ENCODE results near the gene TNPO2.

Gene TNPO2

DNA sequence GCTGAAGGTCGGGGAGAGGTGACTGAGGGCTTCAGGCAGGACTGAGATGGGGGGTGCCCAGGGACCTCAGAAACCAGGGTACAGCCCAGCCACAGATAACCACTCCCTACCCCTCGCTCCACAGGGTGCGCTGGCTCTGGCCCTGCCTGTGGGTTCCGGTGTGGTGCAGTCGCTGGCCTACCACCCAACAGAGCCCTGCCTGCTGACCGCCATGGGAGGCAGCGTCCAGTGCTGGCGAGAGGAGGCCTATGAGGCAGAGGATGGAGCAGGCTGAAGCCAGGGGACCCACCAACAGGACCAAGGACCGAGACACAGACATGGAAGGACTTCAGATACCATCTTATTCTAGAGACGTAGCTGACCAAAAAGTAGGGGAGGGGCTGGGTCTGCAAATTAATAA lies 48.3 kb downstream of the TNPO2 start:
- DNase-seq (ENCODE audit: low spot score), result no peak

DNA sequence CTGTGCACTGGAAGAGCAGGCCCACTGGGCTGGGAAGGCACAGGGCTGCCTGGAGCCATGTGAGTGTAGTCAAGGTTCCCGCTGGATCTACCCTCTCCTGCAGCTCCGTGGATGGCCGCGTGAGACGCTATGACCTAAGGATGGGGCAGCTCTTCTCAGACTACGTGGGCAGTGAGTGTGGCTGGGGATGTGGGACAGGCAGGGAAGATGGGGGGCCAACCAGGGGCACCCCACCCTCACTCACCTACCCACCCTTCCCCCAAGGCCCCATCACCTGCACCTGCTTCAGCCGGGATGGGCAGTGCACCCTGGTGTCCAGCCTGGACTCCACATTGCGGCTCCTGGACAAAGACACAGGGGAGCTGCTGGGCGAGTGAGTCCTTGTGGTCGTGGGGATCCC lies 51.0 kb downstream of the TNPO2 start:
- DNase-seq (ENCODE audit: low spot score), result no peak

- no peak for DNase-seq (ENCODE audit: low spot score)
Observed at GRCh38 chr19:12670159-12670928, 53.4 kb downstream of the TNPO2 start.

DNA sequence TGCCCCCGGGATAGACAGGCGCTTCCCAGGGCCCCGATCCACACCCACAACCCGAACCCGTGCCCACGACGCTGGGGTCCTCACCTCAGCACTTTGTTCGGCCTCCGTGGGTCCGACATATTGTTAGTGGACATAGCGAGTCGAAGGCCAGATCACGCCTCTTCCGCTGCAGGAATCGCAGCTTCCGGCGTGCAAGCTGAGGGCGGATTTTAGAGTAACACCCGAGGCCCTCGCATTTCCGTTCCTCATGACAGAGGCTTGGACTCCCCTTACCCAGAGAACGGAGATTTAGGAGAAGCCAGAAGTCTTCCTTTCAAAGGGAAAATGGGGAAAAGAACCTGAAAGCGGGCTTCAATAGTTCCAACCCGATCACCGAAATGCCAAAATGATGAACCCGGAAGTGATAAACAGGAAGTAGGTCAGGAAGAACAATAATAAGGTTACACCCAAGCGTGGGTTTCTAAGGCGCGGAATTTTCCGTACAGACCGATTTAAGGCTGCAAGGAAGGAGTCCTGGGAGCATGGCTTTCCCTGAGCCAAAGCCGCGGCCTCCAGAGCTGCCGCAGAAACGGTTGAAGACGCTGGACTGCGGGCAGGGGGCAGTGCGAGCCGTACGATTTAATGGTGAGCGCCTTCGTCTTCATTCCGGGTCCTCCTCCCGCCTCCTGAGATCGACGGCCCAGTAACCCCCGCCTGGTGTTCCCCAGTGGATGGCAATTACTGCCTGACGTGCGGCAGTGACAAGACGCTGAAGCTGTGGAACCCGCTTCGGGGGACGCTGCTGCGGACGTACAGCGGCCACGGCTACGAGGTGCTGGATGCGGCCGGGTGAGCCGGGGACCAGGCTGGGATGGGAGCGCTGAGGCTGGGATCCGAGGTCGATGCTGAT lies 54.2 kb downstream of the TNPO2 start:
- DNase-seq (ENCODE audit: low spot score), result peak; percentile 86

DNA sequence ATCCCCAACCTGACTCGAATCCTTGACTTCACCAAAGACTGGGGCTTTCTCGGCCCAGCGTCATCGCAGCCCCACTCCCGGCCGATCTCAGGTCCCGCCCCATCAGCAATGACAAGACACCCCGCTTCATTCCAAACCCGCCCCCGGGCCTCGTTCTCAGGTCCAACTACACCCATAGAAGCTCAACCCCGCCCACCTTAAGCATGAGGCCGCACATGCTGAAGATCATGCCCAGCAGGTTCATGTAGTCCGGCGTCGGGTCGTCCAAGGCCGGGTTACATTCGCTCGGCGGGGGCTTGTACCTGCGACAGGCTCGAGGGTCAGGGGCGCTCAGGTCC lies 54.8 kb downstream of the TNPO2 start:
- peak; percentile 78 for DNase-seq (ENCODE audit: low spot score)

DNA sequence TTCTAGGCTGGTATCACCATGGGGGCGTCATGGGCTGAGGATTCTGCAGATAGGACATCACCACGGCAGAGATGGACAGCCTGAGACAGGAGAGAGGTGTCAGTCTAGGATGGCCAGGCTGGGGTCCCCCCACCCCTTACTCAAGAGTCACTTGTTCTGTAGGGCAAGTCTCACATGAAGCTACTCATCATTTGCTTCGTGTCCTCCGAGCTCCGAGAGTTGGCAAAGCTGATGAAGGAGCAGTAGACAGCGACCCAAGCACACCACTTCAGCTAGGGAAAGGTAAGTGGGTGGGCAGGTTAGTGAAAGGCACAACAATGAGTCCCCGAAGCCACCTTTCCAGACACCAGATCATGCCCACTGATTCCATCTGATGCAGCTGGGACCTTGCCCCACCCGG lies 55.4 kb downstream of the TNPO2 start:
- no peak for DNase-seq (ENCODE audit: low spot score)

DNA sequence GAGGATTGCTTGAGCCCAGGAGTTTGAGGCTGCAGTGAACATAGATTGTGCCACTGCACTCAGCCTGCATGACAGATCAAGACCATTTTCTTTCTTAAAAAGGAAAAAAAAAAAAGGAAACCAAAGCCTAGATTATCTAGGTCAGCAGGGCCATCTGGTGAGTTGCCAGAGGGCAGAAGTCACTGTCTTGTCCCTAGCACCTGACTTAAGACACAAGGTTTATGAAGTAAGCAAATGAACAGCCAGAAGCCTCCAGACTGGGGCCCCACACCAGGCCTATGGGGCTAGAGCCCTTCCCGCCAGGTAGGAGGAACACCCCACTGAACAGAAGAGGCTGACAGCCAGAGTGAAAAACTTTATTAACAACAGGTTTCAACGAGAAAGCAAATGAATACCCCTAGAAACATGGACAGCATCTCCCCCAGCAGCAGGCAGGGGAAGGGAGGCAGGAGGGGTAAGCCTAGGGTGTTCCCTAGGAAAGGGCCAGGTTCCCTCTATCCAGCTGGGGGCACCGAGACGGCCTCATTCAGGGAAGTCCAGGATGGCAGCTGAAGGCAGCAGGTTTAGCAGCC lies 55.9 kb downstream of the TNPO2 start:
- DNase-seq (ENCODE audit: low spot score), result no peak

DNA sequence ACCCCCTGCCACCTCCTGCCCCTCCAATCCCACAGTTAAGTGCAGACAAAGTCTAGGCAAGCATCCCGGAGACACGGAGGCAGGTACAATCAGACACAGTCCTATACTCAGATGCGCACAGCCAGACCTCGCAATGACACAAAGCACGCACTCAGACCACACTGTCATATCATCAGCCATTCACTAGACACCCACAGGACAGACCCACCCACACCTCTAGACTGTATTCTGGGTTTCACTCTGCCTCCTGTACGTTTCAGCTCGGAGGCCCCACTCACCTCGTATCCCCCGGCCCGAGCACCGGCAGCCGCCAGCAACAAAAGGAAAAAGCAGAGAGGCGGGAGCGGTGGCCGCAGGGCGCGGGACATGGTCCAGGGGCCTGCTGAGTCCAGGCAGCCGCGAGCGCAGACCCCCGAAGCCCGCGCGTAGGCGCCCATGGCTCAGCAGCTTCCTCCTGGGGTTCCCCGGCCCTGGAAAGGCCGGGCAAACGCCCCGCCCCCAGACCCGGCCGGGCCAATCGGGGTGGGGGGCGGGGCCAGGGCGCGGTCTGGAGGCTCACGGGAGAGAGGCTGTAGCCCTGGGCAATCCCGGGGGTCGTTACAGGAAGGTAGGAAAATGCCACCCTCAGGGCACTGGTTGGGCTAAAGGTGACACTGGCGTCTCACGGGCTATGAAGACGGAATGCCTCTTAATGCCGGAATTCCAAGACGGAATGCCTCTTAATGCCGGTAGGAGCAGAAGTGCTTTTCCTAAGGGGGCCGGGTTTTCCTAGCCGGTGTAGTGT lies 57.3 kb downstream of the TNPO2 start, which contains the start of the genes MAN2B1 and WDR83:
Gene MAN2B1 (minus strand): TSS at position 478 of the 784 bp plus-strand sequence. CDS start 41 bp downstream, at position 437.
Gene WDR83 (plus strand): TSS at position 543 of the 784 bp plus-strand sequence. CDS start 2,984 bp downstream, outside the sequence.
- DNase-seq (ENCODE audit: low spot score), result peak; percentile 96

GRCh38 chr19:12665671-12666264 lies 58.0 kb downstream of the TNPO2 start:
- DNase-seq (ENCODE audit: low spot score), result no peak

GRCh38 chr19:12665281-12665573 lies 58.5 kb downstream of the TNPO2 start:
- no peak for DNase-seq (ENCODE audit: low spot score)

GRCh38 chr19:12664406-12665280 lies 59.1 kb downstream of the TNPO2 start:
- DNase-seq (ENCODE audit: low spot score), result peak; percentile 46

GRCh38 chr19:12660980-12661379 lies 62.8 kb downstream of the TNPO2 start:
- DNase-seq (ENCODE audit: low spot score), result no peak

- no peak for DNase-seq (ENCODE audit: low spot score)
Observed at GRCh38 chr19:12657966-12658365, 65.8 kb downstream of the TNPO2 start.

DNA sequence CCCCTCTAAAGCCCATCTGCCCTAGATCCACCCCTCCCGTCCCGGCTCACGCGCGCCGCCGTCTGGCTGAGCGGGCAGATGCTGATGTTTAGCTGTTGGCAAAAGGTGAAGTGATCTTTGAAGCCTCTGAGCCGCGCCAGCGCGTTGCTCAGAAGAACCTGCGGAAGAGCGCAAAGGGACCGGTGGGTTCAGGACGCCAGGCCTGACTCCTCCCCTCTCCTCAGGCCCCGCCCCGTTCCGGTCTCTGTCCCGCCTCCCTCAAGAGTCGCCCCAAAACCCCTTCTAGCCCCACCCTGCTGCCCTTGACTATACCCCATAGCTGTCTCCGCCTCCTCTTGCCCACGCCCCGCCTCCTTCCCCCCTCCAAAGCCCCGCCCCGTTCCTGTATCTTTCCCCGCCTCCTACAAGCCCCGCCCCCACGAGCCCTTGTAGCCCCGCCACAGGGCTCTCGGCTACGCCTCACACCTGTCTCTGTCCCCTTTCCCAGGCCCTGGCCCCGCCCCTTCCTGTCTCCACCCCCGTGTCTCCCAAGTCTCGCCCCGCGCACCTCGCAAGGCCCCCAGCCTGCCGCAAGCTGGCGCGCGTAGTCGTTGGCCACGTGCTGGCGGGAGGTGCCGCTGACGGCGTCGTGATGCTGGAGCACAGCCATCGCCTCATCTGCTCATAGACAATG lies 66.7 kb downstream of the TNPO2 start:
- DNase-seq (ENCODE audit: low spot score), result peak; percentile 35

DNA sequence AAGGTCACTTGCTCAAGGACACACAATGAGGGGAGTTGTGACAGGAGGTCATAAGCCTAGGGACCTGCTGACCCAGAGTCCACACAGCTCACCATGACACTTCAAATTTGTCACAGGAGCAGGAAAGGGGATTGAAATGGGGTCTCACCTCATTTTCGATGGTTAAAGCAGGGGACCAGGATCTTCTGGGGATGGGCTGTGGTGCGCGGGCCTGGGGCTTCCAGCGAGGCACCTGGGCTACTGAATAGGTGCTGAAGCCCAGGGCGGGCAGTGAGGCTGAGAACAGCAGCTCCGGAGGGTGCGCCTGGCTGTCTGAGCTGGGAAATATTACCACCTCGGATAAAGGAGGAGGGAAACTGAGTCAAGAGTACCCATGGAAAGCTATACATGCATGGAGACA lies 68.2 kb downstream of the TNPO2 start:
- DNase-seq (ENCODE audit: low spot score), result no peak

GRCh38 chr19:12652219-12652618 lies 71.5 kb downstream of the TNPO2 start:
- no peak for DNase-seq (ENCODE audit: low spot score)

DNA sequence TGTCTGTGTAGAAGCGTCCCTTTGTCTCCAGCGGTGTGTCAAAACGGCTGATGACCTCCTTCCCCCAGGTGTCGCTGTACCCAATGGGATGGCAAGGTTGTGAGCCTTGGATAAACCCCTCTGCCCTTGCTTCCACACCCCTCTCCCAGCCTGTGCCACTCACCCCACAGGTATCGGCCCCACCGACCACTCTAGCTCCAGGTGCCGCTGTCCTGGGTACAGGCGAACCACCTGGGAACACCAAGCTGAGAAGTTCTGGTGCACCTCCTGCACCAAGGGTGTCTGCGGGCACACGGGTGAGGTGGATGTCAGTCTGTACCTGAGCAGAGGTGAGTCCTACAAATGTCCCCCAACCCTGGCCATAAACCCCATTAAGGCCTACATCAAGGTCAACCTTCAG lies 73.8 kb downstream of the TNPO2 start:
- peak; percentile 4 for DNase-seq (ENCODE audit: low spot score)
